ENCODE measurements around the gene C2CD4D.
"Not testable (repeated sequence)": the region's sequence is repeated elsewhere in the genome, so short reads cannot be mapped to it uniquely, and the experiment has no call there.

C2CD4D gene

DNA sequence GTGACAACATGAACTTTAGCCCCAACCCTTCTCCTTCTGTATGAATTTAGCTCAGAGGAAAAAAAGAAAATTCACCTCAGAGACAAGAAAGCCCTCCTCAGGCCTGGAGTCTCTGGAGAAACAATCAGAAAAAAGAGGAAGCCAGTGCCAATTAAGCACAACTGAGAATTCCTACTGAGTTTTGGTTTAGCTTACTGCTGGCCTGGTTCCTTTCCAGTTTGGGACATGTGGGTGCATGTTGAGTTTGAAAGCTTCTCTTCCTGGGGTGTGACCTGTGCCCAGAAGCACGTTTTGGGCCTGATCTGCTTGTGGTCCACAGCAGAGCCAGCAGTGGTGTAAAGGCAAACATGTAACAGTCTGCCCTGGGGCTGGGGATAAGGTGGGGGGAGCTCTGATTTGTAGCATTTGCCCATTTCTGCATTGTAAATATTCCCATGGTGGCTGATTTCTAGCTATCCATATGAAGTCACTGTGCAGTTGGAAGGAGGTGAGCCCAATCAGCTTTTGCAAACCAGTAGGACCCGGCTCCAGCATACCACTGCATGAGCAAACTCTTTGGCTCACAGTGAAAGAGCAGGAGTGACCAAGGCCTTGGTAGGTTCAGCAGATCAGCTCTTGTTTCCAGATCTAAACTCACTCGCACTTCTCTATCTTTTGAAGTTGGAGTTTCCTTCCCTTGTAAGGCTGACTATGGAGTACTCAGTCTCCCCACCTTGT, 18.6 kb upstream of the C2CD4D start:
- no peak for DNase-seq

DNA sequence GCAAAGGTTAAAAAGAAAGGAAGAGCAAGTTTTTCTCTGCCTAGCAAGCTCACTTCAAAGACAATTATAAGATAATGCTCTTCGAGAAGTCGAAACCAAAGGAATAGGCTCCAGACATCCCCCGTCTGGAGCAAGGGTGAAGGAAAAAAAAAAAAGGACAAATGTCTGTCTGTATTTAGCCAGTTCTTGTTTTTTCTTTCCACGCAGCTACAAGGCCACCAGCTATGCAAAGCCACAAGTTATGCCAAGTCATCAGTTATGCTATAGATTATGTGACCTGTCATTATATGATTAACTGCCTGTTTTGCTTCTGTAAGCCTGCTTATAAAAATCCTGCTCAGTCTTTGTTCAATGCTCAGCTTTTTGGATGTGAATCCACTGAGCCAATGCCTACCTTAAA, 16.3 kb upstream of the C2CD4D start:
- DNase-seq: no peak

DNA sequence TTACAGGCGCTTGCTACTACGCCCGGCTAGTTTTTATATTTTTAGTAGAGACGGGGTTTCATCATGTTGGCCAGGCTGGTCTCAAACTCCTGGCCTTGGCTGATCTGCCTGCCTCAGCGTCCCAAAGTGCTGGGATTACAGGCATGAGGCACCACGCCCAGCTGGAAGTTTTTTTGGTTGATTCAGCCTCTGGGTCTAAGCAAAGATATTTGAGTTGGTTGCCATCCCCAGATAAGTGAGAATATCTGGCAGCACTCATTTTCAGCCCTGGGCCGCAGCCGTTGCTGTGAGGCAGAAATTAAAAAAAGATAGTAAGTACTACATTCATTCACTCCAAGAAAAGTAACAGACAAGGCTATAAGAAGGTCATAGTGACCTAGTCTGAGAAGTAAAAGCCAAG, 15.9 kb upstream of the C2CD4D start:
- DNase-seq: not testable (repeated sequence)

DNA sequence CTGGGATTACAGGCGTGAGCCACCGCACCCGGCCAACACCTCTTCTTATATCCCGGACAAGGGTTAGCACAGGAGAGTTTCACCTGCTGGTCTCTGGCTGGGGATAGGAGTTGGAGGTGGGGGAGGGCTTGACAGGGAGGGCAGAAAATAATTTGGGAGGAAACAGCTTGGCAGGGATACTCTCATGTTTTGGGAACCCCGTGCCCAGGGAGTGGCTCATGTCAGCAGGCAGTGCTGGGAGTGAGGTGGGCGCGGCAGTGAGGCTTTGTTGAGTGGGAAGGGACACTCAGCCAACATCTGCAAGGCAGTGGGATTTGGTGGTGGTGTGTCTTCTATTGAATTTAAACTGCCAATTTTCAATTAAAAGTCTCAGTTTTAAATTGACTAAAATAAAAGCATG, 15.0 kb upstream of the C2CD4D start:
- DNase-seq: no peak

DNA sequence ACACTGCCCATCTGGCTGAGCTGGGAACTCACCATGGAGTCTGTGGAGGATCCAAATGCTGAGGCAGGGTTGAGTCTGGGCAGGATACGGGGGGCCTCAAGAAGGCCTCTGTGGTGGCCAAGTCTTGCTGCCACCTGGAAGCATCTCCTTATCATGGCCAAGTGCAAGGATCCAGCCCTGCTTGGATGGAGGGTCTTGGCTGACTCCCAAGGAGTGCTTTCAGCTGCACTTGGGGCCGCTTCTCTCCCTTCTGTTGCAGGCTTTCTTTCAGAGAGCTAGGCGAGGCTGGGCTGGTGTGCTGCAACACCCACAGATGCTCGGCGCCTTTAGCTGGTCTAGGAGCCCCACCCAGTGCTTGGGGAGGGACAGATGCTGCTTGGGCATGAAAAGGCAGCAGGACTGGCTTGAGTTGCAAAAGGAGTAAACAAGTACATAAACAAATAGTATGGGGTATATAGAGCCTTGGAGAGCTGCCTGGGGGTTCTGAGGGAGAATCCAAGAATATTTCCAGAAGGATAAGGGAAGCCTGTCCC, 13.9 kb upstream of the C2CD4D start, which contains the start of gene THEM5:
THEM5 (minus strand) TSS at position 302 of the 533 bp plus-strand sequence; CDS start at position 155, 147 bp downstream.
- no peak for DNase-seq

DNA sequence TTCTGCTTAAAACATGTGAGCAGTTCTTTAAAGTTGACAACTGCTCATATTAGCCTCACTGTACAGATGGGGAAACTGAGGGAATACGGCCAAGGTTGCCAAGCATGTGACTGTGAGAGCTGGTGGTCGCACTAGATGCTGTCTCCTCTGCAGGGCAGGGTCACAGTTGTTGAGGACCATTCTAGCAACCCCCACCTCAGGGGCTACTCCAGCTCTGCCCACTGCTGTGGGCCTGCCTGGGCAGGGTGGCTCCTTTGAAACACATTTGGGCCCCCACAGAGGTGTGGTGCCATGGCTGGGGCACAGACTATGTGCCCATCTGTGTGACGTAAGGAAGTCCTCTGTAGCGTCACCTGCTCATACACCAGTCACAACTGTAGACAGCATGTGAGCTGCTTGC, 13.1 kb upstream of the C2CD4D start:
- DNase-seq: no peak

DNA sequence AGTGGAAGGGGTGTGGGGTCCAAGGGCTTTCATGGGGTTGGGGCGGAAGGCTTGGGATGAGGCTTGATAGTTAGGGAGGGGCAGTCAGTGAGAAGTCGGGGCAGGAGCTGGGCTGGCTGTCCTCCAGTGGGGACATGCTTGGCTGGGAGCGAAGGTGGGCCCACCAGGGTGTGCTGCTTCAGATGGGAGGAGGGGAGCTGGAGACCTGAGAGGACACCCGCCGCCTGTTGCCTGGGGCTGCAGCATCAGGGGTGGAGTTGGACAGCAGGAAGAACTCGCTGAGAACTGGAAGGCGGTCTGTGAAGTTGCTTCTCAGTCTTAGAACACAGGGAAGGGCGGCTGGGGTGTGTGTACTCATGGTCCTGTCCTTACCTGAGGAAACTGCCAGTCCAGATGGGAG, 12.3 kb upstream of the C2CD4D start:
- DNase-seq: no peak

DNA sequence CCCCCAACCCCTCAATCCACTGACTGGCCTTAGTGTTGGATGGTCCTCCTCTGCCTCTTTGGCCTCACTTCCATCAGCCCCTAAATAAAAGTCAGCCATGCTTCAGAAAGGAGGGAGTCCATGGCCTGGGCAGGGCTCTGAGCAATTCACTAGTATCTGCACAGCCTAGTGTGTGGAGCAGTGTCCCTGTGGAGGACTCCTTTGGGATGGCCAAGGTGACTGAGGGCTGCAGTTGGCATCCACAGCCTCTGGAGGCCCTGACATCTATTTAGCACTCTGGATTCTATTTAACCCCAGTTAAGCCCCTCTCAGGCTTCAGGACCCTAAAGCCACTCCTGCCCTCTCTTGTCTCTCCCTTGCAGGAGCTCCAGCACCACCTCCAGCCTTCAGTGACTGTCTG, 10.3 kb upstream of the C2CD4D start:
- DNase-seq: no peak

DNA sequence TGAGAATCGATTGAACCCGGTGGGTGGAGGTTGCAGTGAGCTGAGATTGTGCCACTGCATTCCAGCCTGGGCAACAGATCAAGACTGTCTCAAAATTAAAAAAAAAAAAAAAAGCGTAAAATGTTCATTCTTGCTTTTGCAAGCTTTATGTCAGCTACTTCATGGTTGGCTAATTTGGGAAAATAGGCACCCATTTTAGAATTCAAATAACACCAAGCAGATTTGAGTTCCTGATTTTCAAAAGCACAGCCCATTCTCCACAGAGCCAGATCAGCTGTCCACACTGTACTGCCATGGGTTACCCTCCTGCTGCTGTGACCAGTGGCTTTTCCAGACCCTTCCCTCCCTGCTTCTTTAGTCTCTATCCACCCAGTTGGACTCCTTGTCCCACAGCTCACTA, 9.5 kb upstream of the C2CD4D start:
- no peak for DNase-seq

DNA sequence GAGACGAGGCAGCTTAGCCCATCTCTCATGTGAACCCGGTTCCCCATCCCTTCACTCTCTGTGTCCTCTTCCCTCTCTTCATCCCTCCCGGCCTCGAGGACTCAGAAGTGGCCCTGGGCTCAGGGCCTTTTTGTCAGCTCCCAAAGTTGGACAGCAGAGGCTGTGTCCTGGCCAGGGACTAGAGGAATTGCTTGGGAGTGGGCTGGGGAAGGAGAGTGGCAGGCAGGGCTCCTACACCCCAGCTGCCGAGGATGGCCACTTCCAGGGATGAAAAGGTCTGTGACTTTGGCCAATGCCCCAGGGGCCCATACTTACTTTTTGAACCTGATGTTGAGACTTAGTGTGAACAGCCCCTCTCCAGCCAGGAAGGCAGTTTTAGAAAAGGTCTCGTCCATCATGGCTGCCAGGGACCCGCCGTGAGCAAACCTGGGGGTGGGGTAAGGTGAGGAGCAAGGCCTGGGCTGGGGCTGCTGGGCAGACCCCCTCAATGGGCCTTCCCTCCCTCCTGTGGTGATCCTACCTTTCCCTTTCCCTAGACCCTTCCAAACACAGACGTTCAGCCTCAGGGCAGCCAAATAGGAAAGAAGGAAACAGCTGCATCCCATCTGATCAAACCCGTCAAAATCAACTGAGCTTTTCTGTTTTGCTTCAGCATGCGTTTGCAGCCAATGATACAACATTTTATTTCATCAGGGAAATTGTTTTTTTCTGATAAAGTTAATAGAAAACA, 8.4 kb upstream of the C2CD4D start:
- no peak for DNase-seq

DNA sequence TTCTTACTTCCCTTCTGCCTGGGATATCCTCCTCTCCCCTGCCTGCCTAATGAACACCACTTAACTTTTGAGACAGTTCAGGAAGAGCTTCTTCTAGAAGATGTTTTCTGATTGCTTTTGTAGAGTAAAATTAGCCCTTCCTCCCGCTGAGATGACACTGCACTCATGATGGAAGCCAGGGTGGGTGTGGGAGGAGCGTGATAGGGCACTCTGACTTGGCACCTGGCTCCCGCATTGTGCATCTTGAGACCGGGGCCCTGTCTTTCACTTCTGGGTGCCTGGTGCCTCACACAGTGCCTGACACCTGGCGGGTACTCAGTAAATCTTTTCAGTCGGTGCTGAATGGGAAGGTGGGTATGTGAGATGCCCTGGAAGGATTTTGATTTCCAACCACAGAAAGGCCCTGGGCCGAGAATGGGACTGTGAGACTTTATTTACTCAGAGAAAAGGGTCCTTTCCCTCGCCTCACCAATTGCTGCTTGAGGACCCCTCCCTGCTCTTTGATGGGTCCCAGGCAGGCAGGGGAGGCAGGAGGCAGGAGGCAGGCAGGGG, 7.1 kb upstream of the C2CD4D start:
- DNase-seq: no peak

DNA sequence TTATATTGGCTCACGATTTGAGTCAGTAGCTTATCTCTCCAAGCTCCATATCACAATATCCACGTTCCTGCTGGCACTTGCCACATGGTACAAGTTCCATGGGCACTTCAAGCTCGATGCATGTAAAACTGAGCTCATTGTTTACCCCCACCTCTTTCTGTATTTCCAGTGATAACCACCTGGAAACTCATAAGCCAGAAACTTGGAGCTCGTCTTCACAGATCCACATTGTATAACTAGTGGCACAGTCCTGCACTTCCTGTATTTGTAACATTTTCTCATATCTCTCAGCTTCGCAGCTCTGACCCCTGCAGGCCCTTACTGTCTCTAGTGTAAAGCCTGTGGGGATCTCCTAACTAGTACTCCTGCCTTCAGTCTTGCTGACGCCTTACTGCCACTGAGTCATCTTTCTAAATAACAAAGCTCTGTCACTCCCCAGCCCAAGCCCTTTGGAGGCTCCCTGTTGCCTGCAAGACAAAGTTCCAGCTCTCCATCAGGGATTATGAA, 6.5 kb upstream of the C2CD4D start:
- no peak for DNase-seq

DNA sequence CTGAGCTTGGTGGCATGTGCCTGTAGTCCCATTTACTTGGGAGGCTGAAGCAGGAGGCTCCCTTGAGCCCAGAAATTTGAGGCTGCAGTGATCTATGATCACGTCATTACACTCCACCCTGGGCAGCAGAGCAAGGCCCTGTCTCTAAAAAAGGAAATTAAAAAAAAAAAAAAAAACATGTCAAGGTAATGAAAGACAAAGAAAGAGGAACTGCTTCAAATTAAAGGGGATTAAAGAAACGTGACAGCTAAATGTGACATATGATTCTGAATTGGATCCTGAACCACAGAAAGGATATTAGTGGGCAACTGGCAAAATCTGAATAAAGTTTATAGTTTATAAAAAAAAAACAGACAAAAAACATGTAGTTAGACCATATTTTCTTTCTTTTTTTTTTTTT, 3.8 kb upstream of the C2CD4D start:
- DNase-seq: no peak

DNA sequence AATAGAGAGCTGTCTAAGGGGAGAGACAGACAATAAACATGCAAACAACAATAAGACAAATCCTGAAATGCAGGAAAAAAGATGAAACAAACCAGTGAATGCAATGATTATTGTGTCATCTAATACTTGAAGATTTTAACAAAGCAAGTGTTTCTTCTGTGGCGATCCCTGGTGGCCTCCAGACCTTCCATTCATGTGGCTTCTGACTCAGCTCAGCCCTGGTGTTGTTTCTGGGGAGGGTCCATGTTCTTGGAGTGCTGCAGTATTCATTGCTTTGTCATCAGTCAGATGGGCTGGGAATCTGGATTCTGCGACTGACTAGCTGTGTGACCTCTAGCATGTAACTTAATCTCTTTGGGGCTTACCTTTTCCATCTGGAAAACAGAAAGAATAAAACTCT, 1.5 kb upstream of the C2CD4D start:
- no peak for DNase-seq

DNA sequence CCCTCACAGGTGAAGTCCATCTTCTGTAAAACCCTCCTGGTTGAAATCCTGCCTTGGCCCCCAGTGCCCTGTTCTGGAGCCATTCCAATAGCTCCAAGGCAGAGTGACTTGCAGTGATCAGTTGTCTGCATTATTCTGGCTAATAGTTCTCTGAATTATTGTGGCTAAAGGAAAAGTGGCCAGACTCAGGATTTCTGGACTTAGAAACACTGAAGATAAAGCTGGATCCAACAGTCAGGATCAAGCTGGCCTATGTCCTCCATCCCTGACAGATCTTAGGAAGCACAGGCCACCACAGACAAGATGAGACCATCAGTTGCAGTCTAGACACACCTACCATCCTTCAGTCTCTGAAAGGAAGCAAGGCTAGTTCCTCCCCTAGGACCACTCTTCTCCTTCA, 801 bp upstream of the C2CD4D start:
- DNase-seq: no peak

DNA sequence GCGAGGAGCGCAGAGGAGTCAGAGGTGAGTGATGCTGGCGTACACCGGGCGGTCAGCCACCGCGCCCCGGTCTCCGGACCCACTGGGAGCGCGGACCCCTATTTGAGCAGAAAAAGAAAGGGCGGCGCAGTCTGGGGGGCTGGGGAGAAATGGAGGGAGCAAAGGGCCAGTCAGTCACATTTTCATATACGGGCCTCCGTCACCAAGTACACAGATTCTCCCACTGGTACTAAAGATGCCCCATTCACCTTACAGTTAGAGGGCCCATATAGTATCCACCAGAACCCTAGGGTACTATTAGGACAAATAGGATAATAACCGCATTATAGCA, 573 bp downstream of the C2CD4D start:
- no peak for DNase-seq

DNA sequence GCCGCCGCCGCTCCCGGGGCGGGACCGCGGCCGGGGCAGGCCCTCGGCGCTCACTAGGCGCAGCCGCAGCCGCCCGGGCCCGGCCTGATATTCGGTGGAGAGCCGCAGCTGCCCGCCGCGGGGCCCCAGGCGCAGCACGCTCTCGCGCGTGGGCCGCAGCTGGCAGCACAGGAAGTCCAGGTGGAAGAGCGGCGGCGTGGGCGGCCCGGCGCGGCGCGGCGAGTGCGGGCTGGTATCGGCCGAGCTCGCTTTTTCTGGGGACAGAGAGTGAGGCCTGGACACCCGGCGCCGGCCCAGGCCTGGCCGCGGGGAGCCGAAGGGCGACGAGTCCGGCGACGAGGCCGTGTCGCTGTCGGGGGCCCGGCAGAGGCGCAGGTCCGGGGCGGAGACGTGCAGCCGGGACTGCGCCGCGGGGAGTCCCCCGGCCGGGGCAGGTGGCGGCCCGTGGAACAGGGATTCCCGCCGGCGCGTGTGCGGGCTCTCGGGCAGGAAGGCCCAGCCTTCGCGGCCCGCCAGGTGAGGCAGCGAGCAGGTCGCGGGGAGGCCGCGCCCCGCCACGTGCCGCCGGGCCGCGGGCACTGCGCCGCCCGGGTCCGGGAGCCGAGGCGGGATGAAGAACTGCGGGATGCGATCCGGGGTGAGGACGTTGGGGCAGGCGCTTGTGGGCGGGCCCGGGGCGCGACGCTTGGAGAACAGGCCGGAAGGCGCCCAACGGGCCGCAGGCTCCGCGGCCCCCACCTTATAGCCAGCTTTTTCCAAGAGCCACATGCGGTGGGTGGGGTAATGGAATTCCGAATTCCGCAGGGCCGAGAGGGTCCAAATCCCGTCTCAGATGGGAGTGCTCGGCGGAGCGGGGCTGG, 1.2 kb downstream of the C2CD4D start:
- DNase-seq: no peak

DNA sequence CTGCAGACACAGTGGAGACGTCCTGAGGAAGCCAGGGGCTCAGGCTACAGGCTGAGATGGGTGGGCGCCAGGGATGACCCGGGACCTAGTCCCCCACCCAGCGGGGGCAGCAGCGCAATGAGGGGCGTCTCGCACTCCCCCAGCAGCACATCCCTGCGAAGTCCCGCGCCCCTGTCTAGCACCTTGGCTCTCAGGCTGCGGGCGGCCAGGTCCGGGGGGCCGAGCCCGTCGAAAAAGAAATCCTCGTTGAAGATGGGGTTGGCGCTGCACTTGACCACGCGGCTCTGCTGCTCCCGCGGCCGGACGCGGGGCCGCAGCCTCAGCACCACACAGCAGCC, 1.8 kb downstream of the C2CD4D start:
- no peak for DNase-seq

DNA sequence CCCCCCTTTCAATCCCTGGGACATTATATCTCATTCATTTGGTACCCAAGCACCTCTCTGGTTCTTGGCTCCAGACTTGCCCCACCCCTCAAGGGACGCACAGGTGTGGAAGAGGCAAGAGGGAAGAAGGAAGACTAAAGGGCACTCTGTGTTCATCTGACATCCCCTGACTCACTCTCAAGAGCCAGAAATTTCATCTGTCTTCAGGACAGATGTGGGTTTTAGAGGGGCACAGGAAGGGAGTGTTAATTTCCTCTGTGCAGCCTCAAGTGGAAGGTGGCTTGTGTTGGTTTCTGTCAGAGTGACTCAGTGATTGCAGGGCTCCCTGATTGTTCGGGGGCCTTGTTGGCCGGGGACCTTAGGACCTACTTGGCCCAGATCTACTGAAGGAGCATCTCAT, 2.4 kb downstream of the C2CD4D start:
- DNase-seq: no peak

DNA sequence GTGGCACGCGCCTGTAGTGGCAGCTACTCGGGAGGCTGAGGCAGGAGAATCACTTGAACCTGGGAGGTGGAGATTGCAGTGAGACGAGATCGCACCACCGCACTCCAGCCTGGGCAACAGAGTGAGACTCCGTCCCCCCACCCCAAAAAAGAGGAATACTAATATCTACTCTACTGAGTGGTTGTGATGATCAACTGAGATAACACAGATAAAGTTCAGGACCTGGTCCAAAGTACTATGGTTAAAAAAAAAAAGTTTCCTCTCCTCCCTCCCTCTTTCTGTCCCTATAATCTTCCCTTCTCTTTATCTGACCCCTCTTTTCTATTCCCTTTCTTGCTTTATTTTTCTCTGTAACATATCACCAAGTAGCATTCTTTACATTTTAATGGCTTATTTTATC, 4.0 kb downstream of the C2CD4D start:
- DNase-seq: no peak

DNA sequence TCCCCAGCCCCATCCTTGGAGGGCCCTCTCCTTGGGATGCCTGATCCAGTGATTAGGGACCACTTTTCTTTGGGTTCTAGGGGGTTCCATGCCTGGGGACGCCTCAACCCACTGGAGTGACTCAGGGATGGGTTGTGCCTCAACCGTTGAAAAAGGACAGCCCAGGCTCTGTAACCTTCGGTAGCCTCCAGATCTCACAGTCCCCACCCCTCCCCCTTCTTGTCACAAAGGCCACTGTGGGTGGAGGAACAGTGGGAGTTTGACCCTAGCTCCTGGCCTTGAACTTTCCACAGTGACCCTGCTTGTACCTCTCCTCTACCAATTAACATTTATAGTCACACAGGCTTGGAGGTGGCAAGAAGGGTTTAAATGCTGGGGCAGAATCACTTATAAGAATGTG, 5.4 kb downstream of the C2CD4D start:
- no peak for DNase-seq

DNA sequence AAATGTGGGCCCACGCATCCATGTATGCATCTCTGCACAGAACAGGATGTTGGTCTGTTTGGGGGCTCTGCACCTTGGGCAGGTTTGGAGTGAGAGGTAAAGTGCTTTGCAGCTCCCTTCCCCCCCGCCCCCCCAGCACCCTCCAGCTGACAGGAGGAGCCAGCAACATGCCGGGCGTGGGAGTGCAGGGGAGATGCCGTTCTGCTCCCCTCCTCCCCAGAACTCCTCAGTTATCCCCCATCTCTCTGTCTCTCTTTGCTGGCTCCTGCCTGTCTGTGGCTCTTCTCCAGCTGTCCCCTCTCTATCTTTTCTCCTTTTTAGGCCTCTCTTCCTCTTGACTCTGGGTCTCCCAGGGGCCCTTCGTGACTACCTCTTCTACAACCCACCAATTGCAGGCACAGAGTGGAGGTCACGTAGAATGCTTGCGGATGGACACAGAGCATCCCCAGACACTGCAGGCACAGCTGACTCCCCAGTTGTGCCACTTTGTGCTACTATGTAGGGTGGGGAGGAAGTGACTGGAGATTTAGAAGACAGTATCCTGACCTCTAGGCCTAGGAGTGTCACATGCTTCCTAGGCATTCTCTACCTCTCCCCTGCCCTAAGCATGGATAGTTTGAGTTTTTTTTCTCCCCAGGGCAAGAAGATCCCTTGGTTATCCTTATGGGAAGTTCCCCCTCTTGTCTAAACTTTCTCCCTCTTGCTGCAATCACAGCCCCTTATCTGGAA, 6.3 kb downstream of the C2CD4D start:
- no peak for DNase-seq

Measured in activated CD4-positive, alpha-beta T cell treated with anti-CD3 and anti-CD28 coated beads, Interleukin-2, amount 50 U/mL, for 4 hours (primary cell).